Hepatocyte (in vitro differentiated cells): ENCODE results near the gene CHD9. TPM values are rescaled to one million over a fixed set of nuclear protein-coding genes. Genes with fewer than 3 reads are reported as not detected.

ENCODE experiments used
- DNase-seq: peaks from one replicate; pipeline ENCODE4 v3.0.0-alpha.2; 2016; ENCODE audit warnings: low spot score
- H2AFZ ChIP-seq: fragments of 200-600 bp; sonication (generic); 2 replicates; pipeline ENCODE4 v1.6.0; 2016; ENCODE audit warnings: antibody characterized with exemption, mild to moderate bottlenecking
- H3K27ac ChIP-seq: fragments of 200-600 bp; sonication (generic); 2 replicates; pipeline ENCODE4 v1.5.1; 2016; ENCODE audit warnings: mild to moderate bottlenecking
- H3K27me3 ChIP-seq: fragments of 200-600 bp; sonication (generic); 2 replicates; pipeline ENCODE4 v1.6.1; 2016
- H3K36me3 ChIP-seq: fragments of 200-600 bp; sonication (generic); replicated peaks from 2 replicates; pipeline ENCODE4 v1.5.1; 2016; ENCODE audit warnings: low read depth; ENCODE audit not compliant: insufficient read depth
- H3K4me1 ChIP-seq: fragments of 200-600 bp; sonication (generic); 2 replicates; pipeline ENCODE4 v1.5.1; 2016; ENCODE audit warnings: mild to moderate bottlenecking, moderate library complexity; ENCODE audit not compliant: insufficient read depth
- H3K4me2 ChIP-seq: fragments of 200-600 bp; sonication (generic); 2 replicates; pipeline ENCODE4 v1.6.0; 2016
- H3K4me3 ChIP-seq: fragments of 200-600 bp; sonication (generic); 2 replicates; pipeline ENCODE4 v1.5.1; 2016; ENCODE audit warnings: mild to moderate bottlenecking
- H3K79me2 ChIP-seq: fragments of 200-600 bp; sonication (generic); 2 replicates; pipeline ENCODE4 v1.6.0; 2017; ENCODE audit warnings: mild to moderate bottlenecking
- H3K9me2 ChIP-seq: fragments of 200-600 bp; sonication (generic); replicated peaks from 2 replicates; pipeline ENCODE4 v1.6.0; 2017; ENCODE audit warnings: mild to moderate bottlenecking; ENCODE audit not compliant: insufficient read depth
- H3K9me3 ChIP-seq: fragments of 200-600 bp; sonication (generic); 2 replicates; pipeline ENCODE4 v1.5.1; 2016; ENCODE audit warnings: low read depth, mild to moderate bottlenecking
- H4K20me1 ChIP-seq: fragments of 200-600 bp; sonication (generic); 2 replicates; pipeline ENCODE4 v1.6.0; 2016; ENCODE audit warnings: mild to moderate bottlenecking; ENCODE audit not compliant: insufficient read depth, poor library complexity, severe bottlenecking
- EZH2 ChIP-seq: fragments of 200-600 bp; sonication (generic); IDR thresholded peaks from 2 replicates; pipeline ENCODE4 v1.6.1; 2016; ENCODE audit warnings: antibody characterized with exemption, mild to moderate bottlenecking, borderline replicate concordance
- EZH2phosphoT487 ChIP-seq: fragments of 200-600 bp; sonication (generic); IDR thresholded peaks from one replicate; pipeline ENCODE4 v1.6.1; 2018; ENCODE audit warnings: antibody characterized with exemption, mild to moderate bottlenecking, low read depth, moderate library complexity; ENCODE audit not compliant: unreplicated experiment, severe bottlenecking
- WGBS: methylation state at CpG from one replicate; pipeline ENCODE4 v1.1.6; 2016; ENCODE audit warnings: low lambda C conversion rate; ENCODE audit errors: missing lambda C conversion rate; 5-methylcytosine and 5-hydroxymethylcytosine counted together
- polyA plus RNA-seq: library from polyadenylated mRNA; unstranded; fragments of >200 nt; fragmentation: Nextera tagmentation; extraction: Ambion mirVana; gene quantifications from 2 replicates; pipeline ENCODE4 v1.2.1, GENCODE V29; 2016
- total RNA-seq: library from RNA; depleted of rRNA; stranded (reverse); fragments of >200 nt; gene quantifications from 2 replicates; pipeline ENCODE4 v1.2.3, GENCODE V29; 2014
- TF ChIP-seq, protein P1 (sequence below): fragments of 200-600 bp; sonication (generic); IDR thresholded peaks from 2 replicates; pipeline ENCODE4 v1.5.1; 2016; ENCODE audit warnings: antibody characterized with exemption, mild to moderate bottlenecking; ENCODE audit not compliant: poor library complexity

The CHD9 gene
- total and polyA plus RNA-seq, 2 experiments from 2014 or later, result 54.9 to 68.2 TPM

GRCh38 chr16:53105565-53105964 lies 50.8 kb downstream of the CHD9 start:
- TF ChIP-seq EZH2phosphoT487, result no peak
- TF ChIP-seq EZH2, result no peak
- TF ChIP-seq, protein P1, sequence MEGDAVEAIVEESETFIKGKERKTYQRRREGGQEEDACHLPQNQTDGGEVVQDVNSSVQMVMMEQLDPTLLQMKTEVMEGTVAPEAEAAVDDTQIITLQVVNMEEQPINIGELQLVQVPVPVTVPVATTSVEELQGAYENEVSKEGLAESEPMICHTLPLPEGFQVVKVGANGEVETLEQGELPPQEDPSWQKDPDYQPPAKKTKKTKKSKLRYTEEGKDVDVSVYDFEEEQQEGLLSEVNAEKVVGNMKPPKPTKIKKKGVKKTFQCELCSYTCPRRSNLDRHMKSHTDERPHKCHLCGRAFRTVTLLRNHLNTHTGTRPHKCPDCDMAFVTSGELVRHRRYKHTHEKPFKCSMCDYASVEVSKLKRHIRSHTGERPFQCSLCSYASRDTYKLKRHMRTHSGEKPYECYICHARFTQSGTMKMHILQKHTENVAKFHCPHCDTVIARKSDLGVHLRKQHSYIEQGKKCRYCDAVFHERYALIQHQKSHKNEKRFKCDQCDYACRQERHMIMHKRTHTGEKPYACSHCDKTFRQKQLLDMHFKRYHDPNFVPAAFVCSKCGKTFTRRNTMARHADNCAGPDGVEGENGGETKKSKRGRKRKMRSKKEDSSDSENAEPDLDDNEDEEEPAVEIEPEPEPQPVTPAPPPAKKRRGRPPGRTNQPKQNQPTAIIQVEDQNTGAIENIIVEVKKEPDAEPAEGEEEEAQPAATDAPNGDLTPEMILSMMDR, result no peak
- H3K9me2 ChIP-seq, result no peaks in the 10 kb centered on the region
- H4K20me1 ChIP-seq, result no peaks in the 10 kb centered on the region
- H3K79me2 ChIP-seq, result peaks cover 50% of the 10 kb centered on the region
- H3K27me3 ChIP-seq, result no peaks in the 10 kb centered on the region
- H3K4me2 ChIP-seq, result no peak overlapping the region
- no peaks in the 10 kb centered on the region for H3K36me3 ChIP-seq
- peaks cover 5% of the 10 kb centered on the region for H3K4me1 ChIP-seq
- H3K4me3 ChIP-seq, result no peak overlapping the region
- DNase-seq, result no peak
- WGBS, result 87% methylated on average over 5 of the region's 5 CpGs
- no peaks in the 10 kb centered on the region for H3K9me3 ChIP-seq
- H2AFZ ChIP-seq, result no peak overlapping the region
- no peak overlapping the region for H3K27ac ChIP-seq

DNA sequence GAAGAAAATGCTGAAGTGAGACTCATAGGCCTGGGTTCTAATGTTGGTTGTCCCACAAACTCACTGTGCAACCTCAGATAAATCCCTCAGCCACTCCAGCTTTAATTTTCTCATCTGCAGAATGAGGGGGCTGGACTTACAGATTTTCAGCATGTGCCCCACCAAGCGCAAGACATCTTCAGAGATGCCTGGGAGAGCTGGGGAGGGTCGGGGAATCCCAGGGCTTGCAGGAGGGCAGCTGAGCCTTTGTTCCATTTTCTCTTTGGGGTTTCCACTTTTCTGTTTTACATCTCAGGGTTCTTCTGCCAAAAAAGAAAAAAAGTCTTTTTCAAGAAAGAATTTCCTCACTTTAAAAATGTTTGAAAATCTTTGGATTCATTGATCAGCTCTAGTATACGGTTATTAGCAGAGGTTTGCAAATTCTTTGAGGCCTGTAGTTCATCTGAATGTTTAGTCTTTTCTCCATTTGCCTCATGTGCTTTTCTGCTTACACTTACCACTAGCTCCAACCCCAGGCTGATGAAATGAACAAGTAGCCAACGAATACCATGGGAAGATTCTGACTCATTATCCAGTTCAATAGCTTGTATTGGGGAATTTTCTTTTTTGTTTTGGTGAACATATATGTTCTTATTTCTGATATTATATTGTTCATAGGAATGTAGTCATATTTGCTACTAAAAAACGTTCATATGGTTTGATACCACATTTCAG lies 56.4 kb downstream of the CHD9 start:
- no peak for DNase-seq
- no peak overlapping the region for H3K4me2 ChIP-seq
- H3K4me1 ChIP-seq, result peaks cover 13% of the 10 kb centered on the region
- no peaks in the 10 kb centered on the region for H3K9me3 ChIP-seq
- no peak overlapping the region for H3K4me3 ChIP-seq
- TF ChIP-seq, protein P1, result no peak
- TF ChIP-seq EZH2phosphoT487 (no peak), EZH2 (no peak)
- H3K36me3 ChIP-seq, result no peaks in the 10 kb centered on the region
- H4K20me1 ChIP-seq, result no peaks in the 10 kb centered on the region
- no peaks in the 10 kb centered on the region for H3K9me2 ChIP-seq
- no peaks in the 10 kb centered on the region for H3K27me3 ChIP-seq
- 66% methylated on average over 5 of the region's 5 CpGs for WGBS
- H3K79me2 ChIP-seq, result peaks cover 20% of the 10 kb centered on the region
- H3K27ac ChIP-seq, result no peak overlapping the region
- no peak overlapping the region for H2AFZ ChIP-seq

GRCh38 chr16:53112015-53112414 lies 57.2 kb downstream of the CHD9 start:
- H3K36me3 ChIP-seq, result no peaks in the 10 kb centered on the region
- H2AFZ ChIP-seq, result no peak overlapping the region
- DNase-seq, result no peak
- TF ChIP-seq, protein P1, result no peak
- TF ChIP-seq EZH2phosphoT487, result no peak
- no peak for TF ChIP-seq EZH2
- peak overlapping the region; percentile 31 for H3K4me2 ChIP-seq
- peaks cover 13% of the 10 kb centered on the region for H3K4me1 ChIP-seq
- no peak overlapping the region for H3K27ac ChIP-seq
- H3K4me3 ChIP-seq, result no peak overlapping the region
- no peaks in the 10 kb centered on the region for H3K9me2 ChIP-seq
- H3K79me2 ChIP-seq, result peaks cover 18% of the 10 kb centered on the region
- no peaks in the 10 kb centered on the region for H3K27me3 ChIP-seq
- H3K9me3 ChIP-seq, result no peaks in the 10 kb centered on the region
- 6% methylated on average over 1 of the region's 1 CpG for WGBS
- H4K20me1 ChIP-seq, result no peaks in the 10 kb centered on the region
